Thyroid gland (tissue), 4 donors: ENCODE data around the gene RBM22.

Experiments used
- CTCF ChIP-seq, 6 experiments: fragments of 200-600 bp in 3 of 6; fragments of 450-650 bp in 3 of 6; sonication (generic) in 3 of 6; IDR thresholded peaks; one replicate each; pipeline ENCODE4 v1.5.1; 2016 to 2019; ENCODE audit warnings: antibody characterized with exemption in 6 of 6, mild to moderate bottlenecking in 2 of 6, inconsistent platforms in 1 of 6, moderate library complexity in 1 of 6
- POLR2A ChIP-seq, 2 donors: fragments of 450-650 bp; IDR thresholded peaks; one replicate each; pipeline ENCODE4 v1.6.1; 2017; ENCODE audit warnings: antibody characterized with exemption in 2 of 2, mild to moderate bottlenecking in 2 of 2, moderate library complexity in 1 of 2

GRCh38 chr5:150706776-150707390 lies 6.0 kb upstream of the RBM22 start:
- TF ChIP-seq CTCF (IDR thresholded peaks at IDR 0.05) (no peak), POLR2A (IDR thresholded peaks at IDR 0.05) (no peak)
